HL-60/S4 treated with phorbol 12-myristate 13-acetate at 8.2 ng/mL for 4 days and 3 days (cell line): ENCODE measurements around the gene RFTN1.

Experiments used
- in situ Hi-C: fragments of 300-500 bp; cut with MboI; formaldehyde crosslinking; loops from 2 replicates; pipeline ENCODE4 v1.15.0; 2022; ENCODE audit warnings: low sequenced_read_pairs

Gene RFTN1

DNA sequence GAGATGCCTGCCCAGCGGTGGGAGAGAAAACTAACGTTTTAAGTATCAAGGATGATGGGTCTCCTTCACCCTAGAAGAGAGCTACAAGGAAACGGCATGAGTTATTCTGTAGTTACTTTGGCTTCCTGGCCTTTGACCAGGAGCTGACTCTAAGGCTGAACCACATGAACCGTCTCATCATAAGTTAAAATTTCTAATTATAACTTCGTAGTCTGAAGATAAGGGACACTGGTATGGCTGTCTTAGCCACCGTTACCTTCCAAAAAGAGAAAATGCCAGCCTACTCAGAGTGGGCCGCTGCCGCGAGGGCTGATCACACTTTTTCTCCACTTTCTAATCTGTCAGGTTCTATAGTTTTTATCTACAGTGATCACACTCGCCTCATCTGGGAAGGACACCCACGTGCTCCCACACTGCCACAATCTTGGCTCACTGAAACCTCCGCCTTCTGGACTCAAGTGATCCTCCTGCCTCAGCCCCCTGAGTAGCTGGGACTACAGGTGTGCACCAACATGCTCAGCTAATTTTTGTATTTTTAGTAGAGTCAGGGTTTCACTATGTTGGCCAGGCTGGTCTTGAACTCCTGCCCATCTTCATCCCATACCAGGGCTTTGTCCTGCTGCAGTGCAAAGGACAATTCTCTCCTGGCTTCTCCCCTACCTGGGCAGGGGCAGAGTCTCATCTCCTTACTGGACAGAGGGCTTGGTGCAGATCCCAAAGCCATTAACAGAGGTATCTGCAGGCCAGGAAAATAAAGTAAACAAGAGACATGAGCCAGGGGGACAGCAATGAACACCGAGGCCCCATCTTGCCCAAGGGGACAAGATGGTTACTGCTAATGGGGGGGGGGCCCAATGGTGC lies 73.4 kb downstream of the RFTN1 start:
- in situ Hi-C loops = no loop called here

DNA sequence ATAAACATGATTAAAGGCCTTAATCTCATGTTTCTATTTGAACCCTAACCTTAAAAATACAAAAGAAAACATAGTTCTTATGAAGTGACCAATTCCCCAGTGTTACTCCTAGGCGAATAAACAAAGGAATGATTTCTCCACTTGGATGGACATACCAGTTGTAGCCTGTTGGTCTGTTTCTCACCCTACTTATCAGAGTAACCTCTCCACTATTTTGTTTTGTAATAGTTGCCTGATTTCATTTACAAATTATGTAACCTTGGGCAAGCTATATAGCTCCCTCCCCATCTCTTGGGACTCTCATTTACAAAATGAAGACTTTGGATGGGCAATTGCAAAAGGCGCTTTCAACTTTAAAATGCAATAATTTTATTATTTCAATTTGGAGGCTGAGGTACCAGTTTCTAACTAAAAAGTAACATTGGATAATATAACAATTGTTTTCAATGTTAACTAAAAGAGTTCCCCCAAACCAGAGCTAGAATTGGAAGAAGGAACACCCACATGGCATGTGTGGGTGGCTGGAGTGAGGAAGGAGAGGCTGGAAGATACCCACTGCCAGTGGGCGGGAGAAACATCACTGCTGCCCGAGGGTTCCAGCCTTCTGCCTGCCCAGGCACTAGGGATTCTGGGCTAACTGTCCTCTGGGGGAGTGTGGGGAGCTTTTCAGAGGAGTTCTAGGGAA lies 74.2 kb downstream of the RFTN1 start:
- in situ Hi-C loops = no loop called here

DNA sequence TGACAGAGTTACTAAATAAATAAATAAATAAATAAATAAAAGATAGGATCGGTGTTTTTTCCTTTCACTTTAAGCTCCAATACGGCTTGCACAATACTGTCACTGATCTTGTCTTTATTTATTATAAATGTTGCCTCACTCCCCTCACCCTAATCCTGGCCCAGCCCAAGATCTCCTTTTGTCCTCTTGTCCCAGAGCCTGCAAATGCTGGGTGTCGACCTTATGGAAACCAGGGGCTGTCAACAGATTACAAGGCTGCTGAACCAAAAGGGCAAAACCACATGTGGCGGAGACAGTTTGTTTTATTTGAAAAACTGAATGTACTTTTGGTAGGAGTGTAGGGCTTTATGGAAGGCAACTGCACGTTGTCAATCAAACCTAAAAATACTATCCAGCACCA lies 75.9 kb downstream of the RFTN1 start:
- in situ Hi-C loops = no loop called here

DNA sequence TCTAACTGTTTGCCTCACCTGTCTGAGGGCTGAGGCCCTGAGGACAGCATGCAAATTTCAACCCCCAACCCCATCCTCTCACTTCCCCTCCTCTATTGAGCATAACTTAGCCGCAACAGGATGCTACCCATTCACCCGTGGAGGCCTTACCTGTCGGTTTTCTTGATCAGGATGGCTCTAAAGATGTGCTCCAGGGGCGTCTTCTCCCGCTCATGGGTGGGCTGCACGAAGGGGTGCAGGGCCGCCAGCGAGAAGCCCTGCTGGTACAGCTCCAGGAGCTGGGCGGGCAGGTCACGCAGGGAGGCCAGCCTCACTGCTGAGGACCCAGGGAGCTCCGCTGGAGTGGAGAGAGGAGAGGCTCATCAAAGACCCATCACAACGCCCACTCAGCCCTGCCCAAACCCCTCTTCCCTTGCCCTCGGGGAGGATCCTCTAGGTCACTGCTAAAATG lies 79.8 kb downstream of the RFTN1 start:
- in situ Hi-C loops = no loop called here

DNA sequence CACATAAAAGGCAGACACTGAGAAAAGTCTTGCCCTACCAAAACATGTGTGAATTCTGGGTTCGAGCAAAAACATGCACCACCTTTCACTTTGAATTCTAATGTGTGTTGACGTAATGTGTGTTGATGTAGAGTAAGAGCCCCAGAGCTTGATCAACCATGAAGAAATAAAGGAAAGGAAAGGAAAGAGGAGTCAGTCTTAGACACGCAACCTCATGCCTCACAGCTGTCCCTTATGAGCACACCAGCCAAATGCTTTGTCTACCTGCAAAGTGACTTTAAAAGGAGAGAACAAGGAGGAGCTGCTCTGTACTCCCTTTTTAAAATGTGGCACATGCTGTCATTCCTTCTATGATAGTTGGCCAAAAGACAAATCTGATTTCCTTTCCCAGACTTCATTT lies 80.8 kb downstream of the RFTN1 start:
- in situ Hi-C loops = no loop called here

DNA sequence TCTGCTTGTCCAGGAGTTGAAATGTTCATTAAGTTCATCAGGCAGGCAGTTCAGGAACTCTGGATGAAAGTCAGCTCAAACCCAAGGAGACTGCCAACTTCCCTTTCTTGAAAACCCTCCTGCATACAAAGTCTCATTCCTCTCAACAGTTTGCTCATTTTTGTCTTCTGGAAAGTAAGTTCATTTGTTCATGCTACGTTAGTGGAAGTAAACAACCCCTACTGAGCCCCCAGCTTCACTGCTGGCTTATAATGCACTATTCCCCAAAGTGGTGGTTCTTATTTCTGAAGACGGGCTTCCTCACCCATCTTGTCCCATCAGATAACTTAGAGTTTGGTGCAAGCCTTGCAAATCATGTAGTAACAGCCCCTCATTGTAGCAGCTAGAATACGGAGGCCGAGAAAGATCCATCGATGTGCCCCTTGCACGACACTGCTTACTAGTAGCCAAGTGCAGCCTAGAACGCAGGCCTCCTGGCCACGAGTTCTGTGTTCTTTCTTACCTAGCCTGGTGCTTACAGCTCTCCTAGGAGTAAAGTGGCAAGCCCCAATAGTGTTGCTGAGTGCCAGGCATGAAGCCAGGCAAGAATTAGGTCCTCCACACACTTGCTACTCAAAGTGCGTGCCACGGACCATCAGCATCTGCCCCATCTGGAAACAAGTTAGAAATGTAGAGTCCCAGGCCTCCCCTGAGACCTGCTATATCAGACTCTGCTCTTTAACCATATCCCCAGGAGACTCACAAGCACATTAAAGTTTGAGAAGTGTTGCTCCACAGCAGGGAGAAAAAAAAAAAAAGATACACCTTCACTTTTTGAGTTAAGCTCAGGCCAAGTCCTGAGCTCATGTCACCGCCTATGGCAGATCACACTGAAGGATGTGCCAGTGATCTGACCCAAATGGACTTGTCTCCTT lies 82.5 kb downstream of the RFTN1 start:
- in situ Hi-C loops = no loop called here

DNA sequence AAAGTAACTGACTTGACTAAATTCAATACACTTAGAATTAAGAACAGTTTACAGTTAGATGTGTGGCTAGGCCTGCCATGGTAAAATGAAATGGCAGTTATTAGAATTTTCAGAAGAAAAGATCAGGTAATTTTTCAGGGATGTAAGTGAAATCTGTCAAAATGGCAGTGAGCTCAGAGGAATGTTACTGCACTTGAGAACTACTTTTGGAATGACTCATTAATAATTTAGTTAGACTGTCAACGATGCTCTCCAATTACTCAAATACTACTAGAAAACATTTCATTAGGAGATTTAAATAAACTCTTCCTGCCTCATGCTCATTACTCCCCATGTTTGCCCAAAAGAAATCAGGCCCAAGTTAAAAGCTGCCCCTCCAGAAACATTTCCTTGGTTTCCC lies 84.4 kb downstream of the RFTN1 start:
- in situ Hi-C loops = no loop called here

DNA sequence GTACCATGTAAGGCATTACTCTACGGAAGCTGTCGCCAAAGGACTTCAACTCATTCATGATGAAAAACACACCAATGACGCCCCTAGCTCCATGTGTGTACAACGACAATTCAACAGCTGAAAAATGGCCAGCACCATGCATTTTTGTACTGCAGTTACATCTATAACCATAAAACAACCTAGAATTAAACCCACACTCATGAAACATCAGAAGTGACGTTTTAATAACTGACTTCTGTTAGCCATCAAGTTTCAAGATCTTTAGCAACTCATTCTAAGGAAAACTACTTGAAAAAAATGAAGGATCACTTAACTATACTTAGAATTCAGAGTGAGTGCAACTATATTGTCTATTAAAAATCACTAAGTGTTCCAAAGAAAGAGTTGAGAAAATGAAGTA lies 84.9 kb downstream of the RFTN1 start:
- in situ Hi-C loops = no loop called here

DNA sequence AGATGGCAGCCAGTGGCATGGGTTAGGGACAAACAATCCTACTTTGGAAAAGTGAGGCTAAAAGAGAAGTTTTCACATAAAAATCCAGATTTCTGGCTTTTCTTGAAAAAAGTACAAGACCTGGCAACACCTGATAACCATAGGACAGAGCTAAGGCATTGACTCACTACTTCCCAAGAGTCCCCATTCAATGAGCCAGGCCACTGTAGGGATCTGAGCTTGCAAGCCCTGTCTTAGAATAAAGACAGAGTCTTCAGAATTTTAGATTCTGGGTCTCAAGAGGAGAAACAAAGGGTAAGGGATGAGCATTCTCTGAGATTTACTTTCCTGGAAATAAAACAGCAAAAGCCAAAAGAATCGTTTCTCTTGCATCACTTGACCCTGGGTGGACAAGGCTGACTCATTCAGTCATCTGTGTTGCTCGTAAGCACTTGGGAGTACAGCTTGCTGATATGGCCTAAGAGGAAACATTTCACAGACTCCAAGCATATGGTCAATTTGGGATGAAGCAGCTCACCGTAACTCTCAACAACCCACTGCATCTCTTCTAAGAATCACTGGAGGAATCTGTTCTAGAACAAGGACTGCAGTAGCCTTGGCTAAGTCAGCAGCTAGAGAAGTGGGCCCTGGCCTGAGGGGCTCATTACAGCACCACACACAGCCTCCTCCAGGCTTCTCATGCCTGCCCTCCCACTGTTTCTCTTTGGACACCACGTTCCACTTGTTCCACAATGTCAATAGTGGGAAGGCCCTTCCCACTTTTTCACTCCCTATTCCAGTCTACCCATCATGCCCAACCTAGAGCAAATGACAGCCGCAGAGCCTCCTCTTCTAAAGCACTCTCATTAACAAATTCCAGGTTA lies 86.2 kb downstream of the RFTN1 start:
- in situ Hi-C loops = no loop called here

DNA sequence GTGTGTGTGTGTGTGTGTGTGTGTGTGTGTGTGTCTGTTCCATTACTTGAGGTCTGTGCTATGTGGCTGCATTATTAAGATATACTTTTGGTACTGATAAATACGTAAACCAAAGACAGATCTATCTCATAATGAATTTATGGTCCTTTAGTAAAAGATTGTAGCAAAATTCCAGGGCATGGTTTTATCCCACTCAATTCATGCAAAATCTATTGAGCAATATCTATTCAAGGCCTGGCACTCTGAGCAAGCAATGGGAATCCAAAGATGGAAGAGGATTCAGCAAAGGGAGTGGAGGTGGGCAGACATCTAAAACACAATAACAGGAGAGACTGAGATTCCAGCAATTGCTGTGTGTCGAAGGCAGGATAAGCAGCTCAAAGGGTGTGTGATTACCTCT lies 86.8 kb downstream of the RFTN1 start:
- in situ Hi-C loops = no loop called here

DNA sequence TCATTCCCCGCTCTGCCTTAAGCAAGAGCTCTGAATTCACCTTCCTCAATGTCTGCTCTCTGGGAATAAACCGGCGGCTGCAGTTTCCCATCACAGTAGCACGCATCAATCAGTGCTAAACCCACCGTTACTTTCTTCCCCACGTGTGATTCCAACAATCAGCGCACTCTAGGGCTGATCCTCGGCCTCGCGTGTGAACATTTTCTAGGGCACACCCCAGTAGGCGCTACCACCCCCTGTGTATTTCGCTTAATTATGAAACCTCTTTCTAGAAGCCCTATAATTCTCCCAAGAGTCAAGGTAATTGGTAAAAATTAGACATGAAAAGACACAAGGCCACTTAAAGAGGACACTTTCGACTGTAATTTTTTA lies 87.5 kb downstream of the RFTN1 start:
- in situ Hi-C loops = no loop called here

DNA sequence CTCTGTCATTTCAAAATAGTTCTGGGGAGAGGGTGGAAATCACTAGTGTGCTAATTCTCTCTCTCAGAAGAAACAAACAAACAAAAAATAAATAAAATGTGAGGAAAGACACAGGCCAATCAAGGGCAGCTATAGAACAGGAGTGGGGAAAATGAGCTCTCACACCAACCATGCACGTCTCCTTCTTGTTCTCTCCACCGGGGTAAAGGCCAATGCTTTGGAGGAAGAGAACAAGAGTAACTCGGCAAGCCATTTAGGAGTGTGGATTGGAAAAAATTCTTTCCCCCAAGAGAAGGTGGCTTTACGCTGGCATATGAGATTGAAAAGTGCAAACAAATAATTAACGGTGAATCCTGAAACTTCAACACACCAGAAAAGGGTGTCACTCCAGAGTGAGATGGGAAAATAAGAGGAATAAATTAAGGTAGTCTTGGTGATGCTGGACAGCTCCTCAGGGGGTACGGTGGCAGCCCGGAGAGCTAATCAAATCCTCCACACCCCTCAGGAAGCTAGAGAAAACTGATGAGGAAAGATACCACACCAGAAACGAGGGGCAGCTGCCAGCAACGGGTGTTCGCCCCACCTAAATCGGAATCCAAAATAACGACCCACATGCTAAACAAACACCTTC lies 88.0 kb downstream of the RFTN1 start:
- in situ Hi-C loops = no loop called here

DNA sequence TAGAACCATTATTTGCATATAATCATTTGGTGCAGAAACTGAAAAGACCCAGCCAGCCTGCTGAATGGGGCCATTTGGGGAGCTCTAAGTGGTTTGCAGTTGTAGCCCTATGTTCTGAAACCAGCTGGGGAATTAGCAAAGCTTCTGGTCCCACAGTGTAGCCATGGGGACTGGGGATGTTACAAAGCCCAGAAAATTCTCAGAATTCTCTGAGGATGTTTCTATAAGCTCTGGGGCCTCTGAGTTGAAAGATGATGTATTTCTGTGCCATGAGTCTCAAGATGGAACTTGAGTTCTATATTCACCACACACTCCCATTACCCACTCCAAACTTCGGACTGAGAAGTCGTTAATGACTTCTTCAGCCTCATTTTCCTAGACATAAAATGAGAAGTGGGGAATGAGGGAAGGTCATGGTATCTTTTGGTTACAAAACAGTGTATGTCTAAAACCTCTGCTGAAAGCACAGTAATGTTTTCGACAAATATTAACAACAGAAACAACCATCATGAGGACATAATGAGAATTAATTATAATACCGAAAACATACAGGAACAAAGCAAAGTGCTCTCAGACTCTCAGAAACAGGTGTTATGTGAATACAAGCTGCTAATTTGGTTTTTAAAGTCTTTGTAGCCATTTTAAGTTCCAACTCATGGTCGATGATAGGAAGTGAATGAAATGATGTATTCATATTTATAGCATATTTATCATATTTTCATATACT lies 89.4 kb downstream of the RFTN1 start:
- in situ Hi-C loops = no loop called here

DNA sequence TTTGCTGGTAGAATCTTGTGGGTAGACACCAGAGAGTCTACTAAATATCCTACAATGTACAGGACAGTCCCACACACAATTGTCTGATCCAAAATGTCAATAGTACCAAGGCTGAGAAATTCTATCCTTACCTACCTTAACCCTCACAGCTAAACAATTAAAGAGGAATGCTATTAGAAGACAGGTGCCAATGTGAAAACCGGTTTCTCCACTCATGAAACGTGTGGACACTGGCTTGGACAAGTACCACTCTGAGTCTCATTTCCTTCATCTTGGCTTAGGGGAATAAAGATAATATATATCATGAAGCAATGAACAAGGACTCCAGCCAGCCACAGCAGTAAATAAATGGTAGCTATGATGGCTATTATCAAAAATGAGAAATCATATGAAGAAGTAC lies 90.2 kb downstream of the RFTN1 start:
- in situ Hi-C loops = no loop called here

DNA sequence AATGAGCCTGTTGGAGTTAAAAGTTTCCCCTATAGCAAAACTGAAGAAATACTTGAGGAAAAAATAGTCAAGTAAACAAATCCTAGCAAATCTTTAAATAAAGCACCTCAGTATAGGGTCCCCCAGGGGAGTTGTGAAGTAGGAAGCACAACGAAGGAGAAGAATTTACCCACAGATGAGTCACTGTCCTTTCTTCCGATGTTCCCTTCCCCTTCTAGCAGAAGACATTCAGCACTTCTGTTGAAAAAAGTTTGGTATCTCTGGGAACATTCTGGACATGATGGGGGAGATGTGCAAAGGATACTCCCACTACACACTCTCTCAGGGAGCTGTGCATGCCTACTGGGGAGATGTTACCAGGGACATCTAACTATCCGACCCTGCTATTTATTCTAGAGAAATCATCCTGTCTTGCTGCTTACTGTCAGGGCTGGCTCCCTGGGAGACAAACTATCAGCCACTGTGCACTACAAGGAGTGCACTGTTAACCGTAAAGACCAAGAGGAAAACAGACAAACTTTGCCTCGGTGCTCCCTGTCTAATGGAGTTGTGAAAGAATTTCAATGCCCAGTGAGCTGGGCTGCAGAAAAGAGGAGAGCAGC lies 93.8 kb downstream of the RFTN1 start:
- in situ Hi-C loops = no loop called here

DNA sequence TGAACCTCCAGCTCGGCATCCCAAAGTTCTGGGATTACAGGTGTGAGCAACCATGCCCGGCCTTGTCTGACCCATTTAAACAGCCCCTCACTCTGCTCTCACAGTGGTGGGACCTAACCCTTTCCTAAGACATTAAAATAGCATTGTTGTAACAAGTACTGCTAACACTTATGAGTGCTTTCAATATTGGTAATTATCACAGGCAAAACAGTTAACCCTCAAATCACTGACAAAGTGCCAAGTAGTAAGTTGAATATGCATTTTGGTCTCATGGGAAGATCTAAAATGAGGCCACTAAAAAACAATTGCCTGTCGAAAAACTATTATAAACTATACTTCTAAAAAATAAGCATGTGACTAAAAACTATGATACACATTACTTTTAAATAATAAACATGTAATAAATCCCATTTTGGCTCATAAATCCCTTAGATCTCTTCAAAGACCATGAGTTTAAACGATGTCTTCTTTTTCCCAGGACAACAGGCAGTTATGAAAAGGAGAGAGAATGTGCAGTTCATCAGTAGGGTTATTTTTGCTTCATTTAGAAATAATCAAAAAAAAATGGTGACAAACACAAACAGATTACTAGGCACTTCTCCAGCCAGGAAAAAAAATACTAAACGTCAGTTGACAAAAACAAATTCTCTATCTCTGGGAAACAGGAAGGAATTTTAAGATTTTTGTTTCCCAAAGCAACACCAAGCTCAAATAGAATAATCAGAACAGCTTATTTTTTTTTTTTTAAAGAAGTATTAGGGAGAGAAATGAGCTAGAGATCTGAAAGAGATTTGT lies 95.4 kb downstream of the RFTN1 start:
- in situ Hi-C loops = no loop called here

DNA sequence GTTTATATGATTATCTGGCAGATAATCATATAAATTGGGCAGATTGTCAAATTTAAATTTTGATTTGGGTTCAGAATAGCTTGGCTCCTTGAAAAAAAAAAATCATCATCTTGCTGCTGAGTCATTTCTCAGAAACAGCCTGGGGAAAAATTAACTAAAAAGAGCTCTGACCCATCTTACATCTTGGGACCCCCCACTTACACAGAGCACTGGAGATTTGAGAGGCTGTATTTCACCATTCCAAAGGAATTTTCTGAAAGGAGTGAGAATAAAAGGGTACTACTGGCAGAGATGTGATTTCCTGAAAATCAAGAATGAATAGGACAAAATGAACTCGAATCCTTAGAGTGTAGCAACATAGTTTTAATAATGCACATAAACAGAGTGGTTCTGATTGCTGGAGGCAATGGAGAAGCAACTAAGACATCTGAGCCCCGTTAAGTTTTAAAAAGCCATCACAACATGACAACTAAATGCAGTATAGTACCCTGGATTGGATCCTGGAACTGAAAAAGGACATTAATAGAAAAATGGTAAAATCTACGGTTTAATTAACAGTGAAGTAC lies 97.5 kb downstream of the RFTN1 start:
- in situ Hi-C loops = no loop called here

DNA sequence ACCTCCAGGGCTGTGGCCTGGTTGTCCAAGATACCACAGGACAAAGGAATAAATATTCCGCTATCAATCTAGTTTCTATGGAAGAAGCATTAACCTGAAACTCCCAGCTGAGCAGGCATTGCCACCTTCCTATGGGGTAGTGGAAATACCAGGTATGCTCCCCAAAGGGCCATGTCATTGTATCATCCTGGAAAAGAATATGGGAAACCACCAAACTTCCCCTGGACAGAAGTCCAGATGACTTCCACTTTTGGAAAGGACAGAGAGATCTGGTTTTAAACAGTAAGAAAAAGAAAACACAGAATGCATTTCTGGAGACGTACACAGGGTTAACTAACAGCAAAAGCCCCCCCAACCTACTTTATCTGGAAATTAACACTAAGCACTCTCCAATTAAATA lies 100.2 kb downstream of the RFTN1 start:
- in situ Hi-C loops = no loop called here
